Mucosa of stomach (tissue), 1 donor: ENCODE results near the gene PTK6.
A peak's percentile ranks its signal among the peaks of the same experiment; 100 is the strongest.

Experiments used
- H3K27me3 ChIP-seq: one replicate; pipeline ENCODE4 v1.7.0; 2013; ENCODE audit warnings: mild to moderate bottlenecking, low read length; ENCODE audit not compliant: control insufficient read depth, insufficient read depth
- H3K36me3 ChIP-seq: one replicate; pipeline ENCODE4 v1.7.0; 2013; ENCODE audit warnings: low read length; ENCODE audit not compliant: control insufficient read depth, insufficient read depth
- H3K4me1 ChIP-seq: one replicate; pipeline ENCODE4 v1.7.0; 2013; ENCODE audit warnings: mild to moderate bottlenecking, low read length; ENCODE audit not compliant: control insufficient read depth, insufficient read depth
- H3K4me3 ChIP-seq: one replicate; pipeline ENCODE4 v1.7.0; 2013; ENCODE audit warnings: low read length
- H3K9ac ChIP-seq: one replicate; pipeline ENCODE4 v1.7.0; 2013; ENCODE audit warnings: mild to moderate bottlenecking, low read length, moderate library complexity
- H3K9me3 ChIP-seq: one replicate; pipeline ENCODE4 v1.7.0; 2013; ENCODE audit warnings: mild to moderate bottlenecking, low read length, moderate library complexity; ENCODE audit not compliant: control insufficient read depth
- donor health status: Pancreatic carcinoma.

Gene PTK6

DNA sequence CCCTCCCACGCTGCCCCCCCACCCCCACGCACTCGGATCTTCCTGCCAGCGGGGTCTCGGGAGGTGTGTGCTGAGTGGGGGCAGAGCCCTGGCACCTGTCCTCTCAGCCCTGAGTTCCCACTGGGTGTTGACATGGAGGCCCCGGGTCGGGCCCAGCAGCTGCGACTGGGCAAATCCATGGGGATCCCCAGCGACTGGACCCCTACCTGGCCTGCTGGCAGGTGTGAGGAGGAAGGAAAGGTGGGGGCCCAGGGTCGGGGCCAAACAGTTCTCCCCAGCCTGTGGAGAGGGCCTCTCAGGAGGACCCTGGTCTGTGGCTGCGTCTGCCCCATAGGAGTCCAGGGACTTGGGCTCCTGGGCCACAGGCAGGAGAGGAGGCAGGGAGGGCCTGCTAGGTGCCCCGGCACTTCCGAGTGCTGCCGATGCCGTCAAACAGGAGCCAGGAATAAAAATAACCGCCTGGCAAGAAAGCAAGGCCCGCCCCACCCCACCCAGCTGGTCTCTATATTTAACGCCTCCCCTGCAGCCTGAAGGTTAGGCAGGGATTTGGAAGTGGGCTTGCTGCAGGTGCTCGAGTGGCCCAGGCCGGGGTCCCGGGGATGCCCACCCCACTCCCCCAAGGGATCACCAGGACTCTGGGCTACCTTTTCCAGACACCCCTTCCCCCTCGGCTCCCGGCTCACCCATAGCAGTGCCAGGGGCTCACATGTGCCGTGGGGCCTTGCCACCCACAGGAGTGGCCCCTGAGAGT lies 36.9 kb downstream of the PTK6 start:
- Histone ChIP-seq H3K9me3 (no peaks in the 10 kb centered on the region), H3K36me3 (no peaks in the 10 kb centered on the region), H3K4me3 (no peak overlapping the region), H3K27me3 (peaks cover 52% of the 10 kb centered on the region), H3K9ac (no peak overlapping the region), H3K4me1 (peaks cover 9% of the 10 kb centered on the region)

GRCh38 chr20:63499338-63499969 lies 37.7 kb downstream of the PTK6 start:
- Histone ChIP-seq H3K27me3 (peaks cover 50% of the 10 kb centered on the region), H3K36me3 (no peaks in the 10 kb centered on the region), H3K4me1 (peaks cover 9% of the 10 kb centered on the region), H3K9ac (no peak overlapping the region), H3K9me3 (no peaks in the 10 kb centered on the region), H3K4me3 (no peak overlapping the region)

- H3K9ac ChIP-seq, result no peak within 1 kb of the TSS
- no peaks in the 10 kb centered on the region for H3K9me3 ChIP-seq
- H3K4me1 ChIP-seq, result peaks cover 9% of the 10 kb centered on the region
- H3K27me3 ChIP-seq, result peaks cover 50% of the 10 kb centered on the region
- H3K36me3 ChIP-seq, result no peaks in the 10 kb centered on the region
- no peak within 1 kb of the TSS for H3K4me3 ChIP-seq
These were observed 38.2 kb downstream of the PTK6 start, which contains the start of gene EEF1A2 for GRCh38 chr20:63498960-63499337. EEF1A2 (minus strand) TSS chr20:63499083; CDS start chr20:63497763, 1,320 bp downstream.

DNA sequence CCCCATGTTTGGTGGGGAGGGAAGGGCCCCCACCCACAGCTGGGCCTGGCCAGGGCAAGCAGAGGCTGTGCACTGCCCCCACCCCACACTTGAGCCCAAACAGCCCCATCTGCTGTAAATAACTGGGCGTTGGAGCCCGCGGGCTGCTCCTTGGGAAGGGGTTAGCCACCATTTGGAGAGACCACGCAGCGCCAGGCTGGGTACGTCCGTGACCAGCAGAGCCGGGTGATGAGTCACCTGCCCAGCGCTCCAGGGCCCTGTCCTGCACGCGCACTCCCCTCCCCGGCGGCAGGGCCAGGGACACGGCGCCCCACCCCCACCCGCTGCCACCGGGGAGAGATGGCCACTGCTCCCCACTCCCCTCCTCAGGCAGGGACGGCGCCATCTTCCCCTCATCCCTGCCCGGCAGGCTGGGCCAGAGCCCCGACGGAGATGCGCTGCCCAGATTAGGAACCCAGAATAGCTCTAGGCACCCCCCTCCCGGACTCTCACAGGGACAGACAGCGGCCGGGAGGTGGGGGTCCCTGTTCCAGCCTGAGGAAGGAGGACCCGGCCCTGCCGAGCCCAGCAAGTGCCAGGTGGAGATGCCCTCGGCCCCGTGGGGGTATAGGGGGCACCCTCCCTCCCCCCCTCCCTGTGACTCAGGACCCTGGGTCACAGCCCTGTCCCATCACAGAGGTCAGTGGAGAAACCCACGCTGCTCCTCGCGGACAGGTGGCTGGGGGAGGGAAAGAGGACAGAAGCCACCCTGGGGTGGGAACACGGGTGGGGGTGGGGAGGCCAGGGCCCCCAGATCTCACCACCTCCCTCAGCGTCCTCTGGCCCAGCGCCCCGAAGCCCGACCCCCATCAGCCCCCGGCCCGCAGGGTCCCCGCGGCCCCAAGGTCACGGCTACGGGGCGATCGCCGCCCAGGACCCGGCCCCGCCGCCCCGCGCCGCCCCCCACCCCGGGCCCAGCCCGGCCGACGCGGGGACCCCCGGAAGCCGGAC lies 38.9 kb downstream of the PTK6 start:
- H3K4me3 ChIP-seq, result no peak overlapping the region
- H3K4me1 ChIP-seq, result peaks cover 9% of the 10 kb centered on the region
- H3K36me3 ChIP-seq, result no peaks in the 10 kb centered on the region
- H3K27me3 ChIP-seq, result peaks cover 43% of the 10 kb centered on the region
- no peaks in the 10 kb centered on the region for H3K9me3 ChIP-seq
- H3K9ac ChIP-seq, result no peak overlapping the region

DNA sequence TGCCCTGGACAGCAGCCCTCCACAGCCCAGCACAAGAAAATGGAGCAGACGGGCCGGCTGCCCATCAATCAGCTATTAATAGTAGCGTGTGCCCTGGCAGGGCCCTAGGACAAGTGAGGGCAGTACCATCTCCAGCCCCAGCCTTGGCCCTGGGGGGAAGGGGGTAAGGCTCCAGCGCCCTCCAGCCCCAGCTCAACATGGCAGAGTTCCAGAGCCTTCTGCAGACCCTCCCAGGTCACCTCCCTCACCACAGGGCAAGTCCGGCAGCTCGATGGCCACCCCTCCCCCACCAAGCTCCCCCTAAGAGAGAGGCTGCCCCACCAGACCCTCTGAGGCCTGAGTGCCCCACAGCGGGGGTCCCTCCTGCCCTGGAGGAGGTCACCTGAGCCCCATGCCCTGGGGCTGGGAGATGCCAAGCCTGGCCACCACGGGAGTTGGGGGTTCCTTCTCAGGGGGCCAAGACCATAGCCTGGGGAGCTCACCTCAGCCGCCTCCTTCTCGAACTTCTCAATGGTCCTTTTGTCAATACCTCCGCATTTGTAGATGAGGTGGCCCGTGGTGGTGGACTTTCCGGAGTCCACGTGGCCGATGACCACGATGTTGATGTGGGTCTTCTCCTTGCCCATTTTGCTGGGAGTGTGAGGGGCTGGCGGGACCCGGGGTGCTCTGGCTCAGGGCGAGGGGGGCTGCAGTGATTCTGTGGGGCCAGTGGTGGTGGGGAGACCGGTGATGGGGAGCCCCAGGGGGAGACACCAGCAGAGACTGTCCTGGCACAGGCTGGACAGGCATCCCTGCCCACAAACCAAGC lies 39.8 kb downstream of the PTK6 start:
- Histone ChIP-seq H3K9ac (no peak overlapping the region), H3K4me3 (no peak overlapping the region), H3K4me1 (peaks cover 9% of the 10 kb centered on the region), H3K36me3 (no peaks in the 10 kb centered on the region), H3K9me3 (no peaks in the 10 kb centered on the region), H3K27me3 (peaks cover 37% of the 10 kb centered on the region)

DNA sequence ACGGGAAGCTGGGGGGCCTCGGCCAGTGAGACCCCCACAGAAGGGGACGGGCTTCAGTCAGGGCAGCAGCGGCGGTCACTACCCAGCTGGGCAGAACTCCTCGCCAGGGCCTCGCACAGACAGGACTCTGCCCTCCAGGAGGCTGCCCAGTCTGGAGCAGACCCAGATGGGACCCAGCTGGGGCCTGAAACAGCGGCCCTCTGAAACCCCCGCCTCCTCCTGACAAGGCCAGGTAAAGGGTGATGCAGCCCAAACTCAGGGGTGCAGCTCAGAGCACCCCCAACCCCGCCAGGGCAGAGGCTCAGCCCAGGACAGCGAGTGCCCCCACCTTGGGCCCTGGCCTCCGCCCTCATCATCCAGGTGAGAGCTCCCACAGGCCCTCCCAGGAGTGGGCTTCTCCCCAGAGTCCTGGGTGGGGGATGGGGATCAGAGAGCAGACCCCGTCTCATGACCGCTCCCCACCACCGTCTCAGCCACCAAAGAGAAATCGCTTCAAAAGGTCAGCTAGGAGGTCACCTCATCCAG lies 40.5 kb downstream of the PTK6 start:
- Histone ChIP-seq H3K4me1 (peaks cover 9% of the 10 kb centered on the region), H3K27me3 (peaks cover 32% of the 10 kb centered on the region), H3K4me3 (no peak overlapping the region)

GRCh38 chr20:63495741-63496595 lies 41.2 kb downstream of the PTK6 start:
- Histone ChIP-seq H3K9ac (peak overlapping the region; percentile 41), H3K4me3 (no peak overlapping the region)

More for the DNA sequence above, 40.5 kb downstream of the PTK6 start:
- Histone ChIP-seq H3K9me3 (no peaks in the 10 kb centered on the region), H3K9ac (peak overlapping the region; percentile 41), H3K36me3 (no peaks in the 10 kb centered on the region)

GRCh38 chr20:63495167-63495720 lies 41.9 kb downstream of the PTK6 start:
- H3K27me3 ChIP-seq, result peaks cover 30% of the 10 kb centered on the region
- no peaks in the 10 kb centered on the region for H3K36me3 ChIP-seq
- no peak overlapping the region for H3K4me3 ChIP-seq
- no peaks in the 10 kb centered on the region for H3K9me3 ChIP-seq
- H3K9ac ChIP-seq, result no peak overlapping the region
- H3K4me1 ChIP-seq, result peaks cover 9% of the 10 kb centered on the region

More at GRCh38 chr20:63495741-63496595, 41.2 kb downstream of the PTK6 start:
- peaks cover 9% of the 10 kb centered on the region for H3K4me1 ChIP-seq
- H3K27me3 ChIP-seq, result peaks cover 32% of the 10 kb centered on the region
- H3K36me3 ChIP-seq, result no peaks in the 10 kb centered on the region
- H3K9me3 ChIP-seq, result no peaks in the 10 kb centered on the region

DNA sequence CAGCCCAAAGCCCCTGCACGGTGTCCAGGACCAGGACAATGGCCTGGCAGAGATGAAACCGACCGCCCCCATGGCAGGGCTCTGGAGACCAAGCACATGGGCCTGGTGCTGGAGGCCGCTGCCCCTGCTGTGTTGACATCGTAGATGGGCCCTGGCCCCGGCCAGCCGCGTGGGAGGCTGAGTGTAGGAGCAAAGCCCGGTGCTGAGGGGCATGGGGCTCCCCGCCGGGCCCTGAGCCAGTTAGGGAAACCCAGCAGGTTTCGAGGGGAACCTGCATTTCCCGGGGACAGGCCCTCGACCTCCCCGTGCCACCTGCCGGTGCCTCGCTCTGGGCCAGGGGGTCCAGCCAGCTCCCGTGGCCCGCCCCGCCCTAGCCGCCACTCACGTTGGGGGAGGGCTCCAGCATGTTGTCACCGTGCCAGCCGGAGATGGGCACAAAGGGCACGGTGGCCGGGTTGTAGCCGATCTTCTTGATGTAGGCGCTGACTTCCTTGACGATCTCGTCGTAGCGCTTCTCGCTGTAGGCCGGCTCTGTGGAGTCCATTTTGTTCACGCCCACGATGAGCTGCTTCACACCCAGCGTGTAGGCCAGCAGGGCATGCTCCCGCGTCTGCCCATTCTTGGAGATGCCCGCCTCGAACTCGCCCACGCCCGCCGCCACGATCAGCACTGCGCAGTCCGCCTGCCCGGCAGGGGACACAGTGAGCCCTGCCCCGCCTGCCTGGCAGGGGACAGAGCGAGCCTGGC lies 42.6 kb downstream of the PTK6 start:
- H3K4me3 ChIP-seq, result no peak overlapping the region
- H3K9me3 ChIP-seq, result no peaks in the 10 kb centered on the region
- H3K9ac ChIP-seq, result no peak overlapping the region
- peaks cover 27% of the 10 kb centered on the region for H3K27me3 ChIP-seq
- peaks cover 9% of the 10 kb centered on the region for H3K4me1 ChIP-seq
- H3K36me3 ChIP-seq, result no peaks in the 10 kb centered on the region

- Histone ChIP-seq H3K4me1 (peaks cover 9% of the 10 kb centered on the region), H3K36me3 (no peaks in the 10 kb centered on the region), H3K9ac (no peak overlapping the region), H3K27me3 (peaks cover 24% of the 10 kb centered on the region), H3K4me3 (no peak overlapping the region), H3K9me3 (no peaks in the 10 kb centered on the region)
These were observed 43.1 kb downstream of the PTK6 start for GRCh38 chr20:63494084-63494419.
